GM21526 (cell line): ENCODE results near the gene DENND6A.

Experiments used
- ATAC-seq: cut with Tn5 transposase; IDR thresholded peaks from one replicate; pipeline ENCODE4 v1.9.1; 2021; ENCODE audit warnings: moderate library complexity; ENCODE audit not compliant: unreplicated experiment, low FRiP score

DENND6A gene

GRCh38 chr3:57586778-57587177, 106.1 kb downstream of the DENND6A start:
- no peak for ATAC-seq

GRCh38 chr3:57583544-57583943, 109.3 kb downstream of the DENND6A start:
- ATAC-seq: no peak

GRCh38 chr3:57582474-57583168, 110.3 kb downstream of the DENND6A start:
- no peak for ATAC-seq

GRCh38 chr3:57577801-57578200, 115.1 kb downstream of the DENND6A start:
- no peak for ATAC-seq

GRCh38 chr3:57575966-57576626, 116.8 kb downstream of the DENND6A start:
- ATAC-seq: no peak
